Left renal pelvis (tissue), 4 donors: ENCODE data around the gene HECTD1. TPM values are rescaled to one million over a fixed set of nuclear protein-coding genes. Genes with fewer than 3 reads are reported as not detected.
"Not testable (repeated sequence)": the region's sequence is repeated elsewhere in the genome, so short reads cannot be mapped to it uniquely, and the experiment has no call there.

ENCODE experiments used
- DNase-seq, 4 donors: peaks; one replicate each; pipeline ENCODE4 v3.0.0-alpha.2; 2013; ENCODE audit warnings: low read depth in 4 of 4, low spot score in 3 of 4
- polyA plus RNA-seq, 4 donors: library from polyadenylated mRNA; unstranded; fragments of 120-200 nt; gene quantifications; one replicate each; pipeline ENCODE4 v1.2.1, GENCODE V29; 2013; ENCODE audit not compliant: insufficient read length in 4 of 4

HECTD1 gene
- polyA plus RNA-seq, 4 donors, result 162 to 195 (median 169) TPM

GRCh38 chr14:31096255-31096654 lies 111.3 kb downstream of the HECTD1 start:
- DNase-seq, result no peak

GRCh38 chr14:31095817-31096216 lies 111.8 kb downstream of the HECTD1 start:
- DNase-seq, result not testable (repeated sequence)

GRCh38 chr14:31093884-31094839 lies 113.4 kb downstream of the HECTD1 start:
- DNase-seq, result not testable (repeated sequence)

- no peak for DNase-seq
Measured at GRCh38 chr14:31092160-31092708, 115.4 kb downstream of the HECTD1 start.

GRCh38 chr14:31090883-31091764 lies 116.5 kb downstream of the HECTD1 start:
- DNase-seq, result no peak

- not testable (repeated sequence) for DNase-seq
Measured at GRCh38 chr14:31086466-31086865, 121.1 kb downstream of the HECTD1 start.

- DNase-seq, result no peak
Measured at GRCh38 chr14:31085027-31085426, 122.6 kb downstream of the HECTD1 start.

GRCh38 chr14:31084385-31084784 lies 123.2 kb downstream of the HECTD1 start:
- DNase-seq, result no peak

- DNase-seq, result no peak
Measured at GRCh38 chr14:31083781-31084180, 123.8 kb downstream of the HECTD1 start.

- no peak for DNase-seq
Measured at GRCh38 chr14:31080484-31080883, 127.1 kb downstream of the HECTD1 start.

- DNase-seq, result no peak
Measured at GRCh38 chr14:31080056-31080455, 127.5 kb downstream of the HECTD1 start.

- no peak for DNase-seq
Measured at GRCh38 chr14:31078766-31079165, 128.8 kb downstream of the HECTD1 start.

GRCh38 chr14:31075144-31075543 lies 132.4 kb downstream of the HECTD1 start:
- no peak for DNase-seq

- DNase-seq, result no peak
Measured at GRCh38 chr14:31071151-31071550, 136.4 kb downstream of the HECTD1 start.

GRCh38 chr14:31070431-31070830 lies 137.2 kb downstream of the HECTD1 start:
- no peak for DNase-seq

GRCh38 chr14:31069343-31069742 lies 138.2 kb downstream of the HECTD1 start:
- DNase-seq, result no peak

- no peak for DNase-seq
Measured at GRCh38 chr14:31068235-31068634, 139.4 kb downstream of the HECTD1 start.

- DNase-seq, result not testable (repeated sequence)
Measured at GRCh38 chr14:31062908-31063307, 144.7 kb downstream of the HECTD1 start.

GRCh38 chr14:31060253-31060875 lies 147.2 kb downstream of the HECTD1 start:
- no peak for DNase-seq

GRCh38 chr14:31059152-31059924 lies 148.3 kb downstream of the HECTD1 start:
- DNase-seq, result no peak
